HT1080 (cell line): ENCODE data around the gene ALG14. TPM values are rescaled to one million over a fixed set of nuclear protein-coding genes. Genes with fewer than 3 reads are reported as not detected.
A peak's percentile ranks its signal among the peaks of the same experiment; 100 is the strongest.
"Not testable (repeated sequence)": the region's sequence is repeated elsewhere in the genome, so short reads cannot be mapped to it uniquely, and the experiment has no call there.

Source experiments
- DNase-seq: peaks from one replicate; pipeline ENCODE4 v3.0.0-alpha.2; 2015; ENCODE audit warnings: low read depth
- total RNA-seq: library from RNA; depleted of rRNA; stranded (reverse); fragments of >200 nt; shearing (Covaris generic); gene quantifications from 2 replicates; pipeline ENCODE4 v1.2.3, GENCODE V29; 2014

ALG14 gene
- total RNA-seq, 1 experiment from 2014 or later: 7.1 TPM

DNA sequence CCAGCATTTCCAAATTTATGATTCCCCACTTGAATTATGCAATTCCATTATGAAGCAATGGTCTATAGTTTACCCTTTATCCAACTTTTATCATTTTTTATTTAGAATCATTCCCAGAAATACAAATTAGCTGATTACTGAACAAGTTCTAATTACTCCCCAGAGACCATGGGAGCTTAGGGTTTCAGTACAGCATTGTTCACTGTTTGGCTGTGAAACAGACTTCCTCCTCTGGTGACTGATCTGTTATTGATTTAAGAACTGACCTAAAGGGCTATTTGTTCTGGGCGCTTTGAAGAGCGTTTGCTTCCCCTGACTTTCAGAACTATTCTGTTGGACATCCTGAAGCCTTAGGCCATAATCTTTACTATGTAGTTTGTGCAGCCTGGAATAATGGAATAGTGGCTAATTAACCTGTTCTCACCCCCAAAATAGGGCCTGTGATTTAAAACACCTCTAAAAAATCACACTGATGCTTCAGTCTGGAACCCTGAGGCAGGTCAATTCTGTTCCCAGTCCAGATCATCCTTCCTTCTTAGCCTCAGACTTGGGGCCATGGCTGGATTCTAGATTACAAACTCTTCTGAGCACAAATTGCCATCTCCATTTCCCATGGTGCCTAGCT lies 58.7 kb downstream of the ALG14 start:
- no peak for DNase-seq

DNA sequence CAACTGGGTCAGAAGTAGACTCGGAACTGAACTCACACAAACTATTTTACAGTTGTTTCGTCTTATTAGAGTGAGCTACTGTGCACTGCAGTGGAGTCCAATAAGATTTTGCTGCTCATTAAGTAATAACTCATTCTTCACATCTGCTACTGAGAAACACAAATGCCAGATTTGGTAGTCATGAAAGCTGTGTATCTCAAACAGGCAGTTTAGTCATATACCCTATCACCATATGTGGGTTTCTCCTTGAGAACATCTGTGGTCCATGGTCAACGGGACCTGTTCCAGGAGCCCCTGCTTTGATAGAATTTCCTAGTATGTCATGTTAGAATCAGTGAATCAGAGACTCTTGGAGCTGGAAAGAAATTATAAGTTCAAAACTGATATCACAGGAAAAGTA lies 60.4 kb downstream of the ALG14 start:
- peak; percentile 50 for DNase-seq

DNA sequence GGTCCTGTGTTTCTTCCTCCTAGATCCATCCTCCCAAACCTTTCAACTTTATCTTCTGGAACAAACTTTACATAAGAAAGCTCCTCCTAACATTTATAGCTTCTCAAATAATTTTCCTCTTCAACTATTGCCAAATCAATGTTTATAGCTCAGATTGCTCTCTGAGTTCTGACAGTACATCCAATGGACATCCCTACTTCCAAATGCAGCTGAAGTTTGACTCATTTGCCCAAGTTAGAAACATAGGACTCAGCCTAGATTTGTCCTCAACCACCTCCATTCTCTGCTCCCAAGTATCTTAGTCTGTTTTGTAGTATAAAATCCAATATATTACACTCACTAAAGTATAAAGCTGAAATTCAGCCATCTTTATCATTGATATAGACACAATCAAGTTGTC lies 62.6 kb downstream of the ALG14 start:
- DNase-seq: no peak

DNA sequence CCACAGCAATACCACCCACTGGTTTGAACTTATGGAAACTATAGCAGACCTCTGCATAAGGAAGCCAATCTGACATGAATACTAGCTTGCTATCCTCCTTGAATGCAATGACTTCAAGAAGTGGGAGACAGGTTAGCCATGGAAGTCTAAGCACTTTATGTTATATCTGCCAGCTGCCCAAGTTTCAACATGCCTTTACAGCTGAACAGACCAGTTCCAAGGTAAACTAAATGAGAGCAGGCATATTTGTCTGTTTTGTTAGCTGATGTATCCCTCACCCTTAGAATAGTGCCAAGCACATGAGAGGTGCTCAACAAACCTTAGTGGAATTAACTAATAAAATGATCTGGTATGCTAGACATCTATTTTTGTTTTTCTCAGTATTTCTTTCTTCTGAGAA lies 65.1 kb downstream of the ALG14 start:
- DNase-seq: no peak

DNA sequence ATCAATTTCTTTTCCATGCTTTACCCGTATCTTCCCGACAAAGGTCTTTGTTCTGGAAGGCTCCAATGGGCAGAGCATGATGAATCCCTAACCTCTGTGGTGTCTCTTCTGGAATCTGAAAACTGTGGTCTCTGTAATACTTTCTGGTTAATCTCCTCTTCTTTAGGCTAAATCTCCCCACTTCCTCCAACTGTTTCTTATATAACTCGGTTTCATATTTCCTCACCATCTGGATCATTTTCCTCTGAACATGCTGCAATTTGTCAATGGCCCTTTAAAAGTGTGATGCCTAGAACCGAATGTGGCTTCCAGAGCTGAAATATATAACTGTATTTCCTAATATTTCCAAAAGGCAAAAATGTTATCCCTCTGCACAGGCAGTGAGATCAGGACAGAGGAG lies 66.1 kb downstream of the ALG14 start:
- peak; percentile 52 for DNase-seq

DNA sequence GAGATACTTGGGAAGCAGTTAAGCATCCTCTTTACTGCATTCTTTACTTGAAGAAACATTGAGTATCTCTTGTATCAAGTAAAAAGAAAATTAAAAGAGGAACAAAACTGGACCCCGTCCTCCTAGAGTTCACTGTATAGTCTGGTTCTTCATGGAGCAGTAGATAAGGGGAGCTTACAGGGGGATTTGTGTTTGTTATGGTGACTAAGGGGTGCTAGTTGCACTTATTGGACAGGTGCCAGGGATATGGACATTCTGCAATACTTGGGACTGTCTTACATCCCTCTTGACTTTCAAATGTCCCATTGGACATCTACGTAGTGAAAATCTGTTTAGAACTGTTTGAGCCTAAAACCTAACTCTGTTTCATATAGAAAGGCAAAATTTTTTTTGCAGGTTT lies 67.2 kb downstream of the ALG14 start:
- no peak for DNase-seq

DNA sequence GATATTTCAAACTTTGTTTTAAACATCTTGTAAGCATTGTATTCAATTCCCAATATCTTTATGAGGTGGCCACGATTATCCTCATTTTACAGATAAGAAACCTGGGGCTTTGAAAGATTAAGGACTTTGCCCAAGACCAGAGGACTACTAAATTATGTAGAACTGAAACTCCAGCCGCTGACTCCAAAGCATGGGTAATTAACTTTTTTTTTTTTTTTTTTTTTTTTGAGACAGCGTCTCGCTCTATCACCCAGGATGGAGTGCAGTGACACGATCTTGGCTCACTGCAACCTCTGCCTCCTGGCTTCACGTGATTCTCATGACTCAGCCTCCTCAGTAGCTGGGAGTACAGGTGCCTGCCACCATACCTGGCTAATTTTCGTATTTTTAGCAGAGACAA lies 68.7 kb downstream of the ALG14 start:
- no peak for DNase-seq

DNA sequence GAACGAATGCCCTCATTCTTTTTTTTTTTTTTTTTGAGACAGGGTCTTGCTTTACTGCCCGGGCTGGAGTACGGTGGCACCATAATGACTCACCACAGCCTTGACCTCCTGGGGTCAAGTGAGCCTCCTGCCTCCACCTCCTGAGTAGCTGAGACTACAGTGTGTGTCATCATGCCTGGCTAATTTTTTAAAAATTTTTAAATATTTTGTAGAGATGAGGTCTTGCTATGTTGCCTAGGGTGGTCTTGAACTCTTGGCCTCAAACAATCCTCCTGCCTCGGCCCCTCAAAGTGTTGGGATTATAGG lies 69.4 kb downstream of the ALG14 start:
- DNase-seq: peak; percentile 71

DNA sequence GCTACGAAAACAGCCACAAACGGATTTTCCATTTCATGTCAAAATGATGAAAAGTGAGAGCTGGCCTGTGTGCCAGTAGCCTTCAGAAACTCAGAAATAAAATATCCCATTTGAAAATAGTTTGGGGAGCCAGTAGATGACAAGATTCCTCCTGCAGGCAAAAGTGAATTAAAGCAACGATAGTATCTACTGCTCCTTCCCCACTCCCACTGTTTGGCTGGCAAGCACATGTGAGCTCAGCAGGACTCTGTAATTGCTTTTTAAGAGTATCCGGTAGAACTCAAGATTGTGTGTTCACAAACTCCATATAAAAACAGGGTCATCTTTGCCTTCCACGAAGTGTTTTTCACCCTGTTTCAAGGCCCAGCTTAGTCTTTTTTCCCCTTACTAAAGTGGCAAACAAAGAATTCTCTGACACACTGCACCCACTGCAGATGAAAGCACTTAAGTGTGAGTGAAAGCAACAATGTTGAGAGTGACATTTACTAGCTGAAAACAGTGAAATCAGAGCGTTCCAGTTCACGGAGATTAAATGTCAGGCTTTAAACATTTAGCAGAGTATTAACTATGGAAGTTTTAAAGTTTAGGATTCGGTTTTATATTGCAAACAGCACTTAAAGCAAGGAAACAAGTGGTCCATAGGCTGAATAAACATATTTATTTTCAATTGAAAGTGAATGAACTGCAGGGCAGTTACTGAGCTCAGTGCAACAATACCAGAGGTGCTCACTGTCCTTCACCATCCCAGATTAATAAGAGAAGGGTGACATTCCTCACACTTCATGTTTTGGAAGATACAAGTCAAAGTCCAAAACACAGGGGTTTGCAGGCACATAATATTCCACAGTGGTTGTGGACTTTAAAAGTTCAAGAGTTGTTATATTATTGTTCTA lies 70.0 kb downstream of the ALG14 start:
- DNase-seq: no peak

DNA sequence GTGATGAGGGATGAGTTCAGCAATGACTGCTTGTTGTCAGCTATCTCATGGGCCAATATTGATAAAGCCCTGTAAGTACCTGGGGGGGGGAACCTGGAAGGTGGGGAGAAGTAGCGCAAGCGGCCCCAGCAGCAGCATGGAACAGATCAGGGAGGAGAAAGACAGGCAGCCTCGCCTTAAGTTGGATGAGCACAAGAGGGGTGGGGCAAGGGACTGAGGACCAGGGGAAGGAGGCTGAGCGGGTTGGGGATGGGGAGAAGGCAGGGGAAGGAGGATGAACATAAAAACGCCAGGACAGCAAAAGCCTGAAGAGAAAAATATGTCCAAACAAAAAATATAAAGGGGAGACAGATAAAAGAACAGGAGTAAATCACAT lies 70.6 kb downstream of the ALG14 start:
- DNase-seq: no peak

DNA sequence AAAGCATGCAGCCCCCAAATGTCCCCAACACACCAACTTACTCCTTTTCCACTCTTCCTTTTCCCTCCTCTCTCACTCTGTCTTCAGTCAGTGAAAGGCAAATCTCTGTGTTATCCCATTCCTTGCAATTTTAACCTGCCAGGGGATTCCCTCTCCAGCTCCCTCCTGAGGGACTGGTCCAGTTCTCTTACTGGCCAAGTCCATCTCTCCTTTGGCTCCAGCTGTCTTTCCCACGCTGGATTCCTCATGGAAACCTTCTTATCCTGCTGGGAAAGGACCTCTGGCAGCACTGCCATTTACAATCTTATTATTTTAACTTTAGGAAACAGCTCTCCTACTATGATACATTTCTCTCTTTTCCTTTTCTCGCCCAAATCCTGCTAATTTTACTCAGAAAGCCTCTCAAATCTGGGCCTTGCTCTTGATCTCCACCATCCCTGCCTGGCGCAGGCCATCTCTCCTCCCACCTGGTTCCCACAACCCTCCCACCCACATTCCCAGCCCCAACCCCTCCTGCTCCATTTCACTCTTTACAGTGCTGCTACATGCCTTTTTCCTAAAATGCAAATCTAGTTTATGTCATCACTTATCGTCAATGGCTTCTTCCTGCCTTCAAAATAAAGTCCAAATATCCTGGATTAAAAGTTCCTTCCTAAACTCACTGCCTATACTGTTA lies 73.2 kb downstream of the ALG14 start:
- DNase-seq: no peak

DNA sequence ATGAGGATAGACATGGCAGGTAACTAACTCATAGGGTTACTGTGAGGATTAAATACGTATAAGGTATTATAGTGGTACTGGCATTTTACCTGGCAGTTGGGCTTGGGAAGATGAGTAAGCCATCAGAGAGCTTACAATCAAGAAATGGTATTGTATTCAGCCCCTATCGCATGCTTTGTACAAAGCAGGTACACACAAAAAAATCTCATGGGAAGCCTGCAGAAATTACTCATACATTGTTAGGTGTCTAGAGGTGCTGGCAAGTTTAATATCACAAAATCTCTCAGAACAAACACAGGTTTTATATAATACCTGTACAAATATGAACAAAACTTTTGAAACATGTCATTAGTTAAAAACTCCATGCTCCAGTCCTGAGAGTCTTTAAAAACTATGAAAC lies 74.0 kb downstream of the ALG14 start:
- no peak for DNase-seq

DNA sequence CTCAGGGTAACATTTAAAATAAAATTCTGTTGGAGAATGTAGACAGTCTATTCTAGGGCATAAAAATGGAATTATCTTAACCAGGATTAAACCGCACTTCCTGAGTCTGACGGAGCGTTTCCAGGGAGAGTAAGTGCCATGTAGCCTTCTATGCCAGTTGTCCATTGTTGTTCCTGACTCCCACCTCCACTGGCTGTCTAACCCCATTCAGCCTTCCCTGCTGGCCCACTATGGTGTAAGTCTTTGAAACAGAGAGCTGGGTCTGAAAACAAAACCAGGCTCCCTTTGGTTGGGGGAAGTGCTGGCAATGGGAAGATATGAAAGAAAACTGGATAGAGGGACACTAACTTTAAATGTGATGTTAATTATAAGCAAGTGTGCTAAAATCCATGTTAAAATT lies 74.6 kb downstream of the ALG14 start:
- DNase-seq: no peak

DNA sequence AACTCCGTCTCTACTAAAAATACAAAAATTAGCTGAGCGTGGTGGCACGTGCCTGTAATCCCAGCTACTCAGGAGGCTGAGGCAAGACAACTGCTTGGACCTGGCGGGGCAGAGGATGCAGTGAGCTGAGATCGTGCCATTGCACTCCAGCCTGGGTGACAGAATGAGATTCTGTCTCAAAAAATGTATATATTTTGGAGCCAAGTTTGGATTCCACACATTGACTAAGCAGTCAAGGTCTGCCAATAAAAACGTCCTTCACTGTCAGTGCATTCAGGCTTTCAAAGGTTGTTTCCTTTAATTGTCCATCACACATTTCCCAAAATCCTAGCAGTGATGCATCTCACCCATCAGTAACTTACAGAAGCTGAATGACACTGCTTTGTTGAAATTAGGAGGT lies 77.2 kb downstream of the ALG14 start:
- not testable (repeated sequence) for DNase-seq

DNA sequence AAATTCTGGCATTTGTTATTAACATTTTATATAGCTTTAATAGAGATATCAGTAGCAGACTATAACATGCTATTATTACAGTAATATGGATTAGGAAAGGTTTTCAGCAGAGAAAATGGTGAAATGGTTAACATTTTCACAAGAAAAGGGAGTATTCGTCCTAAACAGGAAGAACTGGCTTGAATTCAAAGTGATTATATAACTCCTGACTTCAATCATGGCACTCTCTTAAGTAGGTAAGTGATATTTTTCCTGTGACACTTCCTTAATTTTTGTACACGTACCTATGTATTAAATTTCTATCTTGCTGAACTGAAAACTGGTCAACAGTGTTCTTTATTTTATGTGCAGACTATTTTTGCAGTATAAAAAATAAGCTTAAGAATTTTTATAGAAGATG lies 77.9 kb downstream of the ALG14 start:
- no peak for DNase-seq

DNA sequence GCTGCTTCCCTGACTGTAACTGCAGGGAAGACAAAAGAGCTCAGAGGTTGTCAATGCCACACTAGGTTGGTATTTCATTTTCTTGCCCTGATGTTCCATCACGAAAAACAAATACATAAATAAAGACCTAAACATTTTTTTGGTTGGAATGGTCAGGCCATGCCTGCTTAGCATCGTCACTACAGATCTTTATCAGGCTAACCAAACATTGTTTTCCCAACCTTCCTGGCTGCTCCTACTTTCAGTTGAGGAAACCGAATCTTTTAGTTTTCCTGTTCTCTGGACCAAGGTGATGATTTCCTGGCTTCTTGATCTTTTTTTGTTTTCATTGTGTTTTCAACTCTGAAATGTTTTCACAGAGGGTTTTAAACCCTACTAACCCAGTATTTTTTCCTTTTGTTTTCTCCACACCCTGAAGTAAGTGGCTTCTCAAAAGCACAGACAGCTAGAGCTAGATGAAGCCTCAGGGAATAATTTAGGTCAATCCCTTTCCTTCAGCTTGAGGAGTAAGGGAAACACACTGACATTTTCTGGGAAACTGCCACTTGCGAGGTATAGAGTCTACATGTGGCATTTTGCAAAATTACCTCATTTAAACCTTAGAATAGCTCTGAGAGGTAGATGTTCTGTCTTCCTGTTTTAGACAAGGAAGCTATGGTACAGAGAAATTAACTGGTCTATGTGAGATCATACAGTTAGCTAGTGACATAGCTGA lies 78.7 kb downstream of the ALG14 start:
- no peak for DNase-seq

DNA sequence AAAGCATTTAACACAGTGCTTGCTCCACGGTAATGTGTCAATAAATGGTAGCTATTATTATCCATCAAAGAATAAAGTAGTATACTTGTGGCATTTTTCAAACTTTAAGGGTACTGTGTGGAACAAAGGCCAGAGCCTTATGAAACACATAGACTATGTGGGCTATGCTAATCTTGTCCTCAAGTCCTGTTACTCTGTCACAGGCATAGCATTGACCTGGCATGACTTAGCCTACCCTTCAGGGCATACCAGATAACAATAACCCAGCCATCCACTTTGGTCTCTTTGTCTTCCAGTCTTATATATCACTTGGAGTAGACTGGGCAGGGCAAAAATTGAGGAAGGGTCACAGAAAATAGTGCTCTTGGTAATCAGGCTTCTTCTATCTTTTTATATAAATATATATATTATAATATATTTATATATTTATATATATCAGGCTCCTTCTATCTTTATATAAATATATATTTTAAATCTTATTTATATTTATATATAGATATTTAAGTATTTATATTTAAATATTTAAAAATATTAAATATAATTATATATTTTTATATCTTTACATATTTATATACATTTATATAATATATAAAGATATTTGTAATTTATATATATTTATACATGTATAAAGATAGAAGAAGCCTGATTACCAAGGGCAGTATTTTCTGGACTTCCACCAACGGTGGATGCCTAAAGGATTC lies 79.7 kb downstream of the ALG14 start:
- DNase-seq: no peak

DNA sequence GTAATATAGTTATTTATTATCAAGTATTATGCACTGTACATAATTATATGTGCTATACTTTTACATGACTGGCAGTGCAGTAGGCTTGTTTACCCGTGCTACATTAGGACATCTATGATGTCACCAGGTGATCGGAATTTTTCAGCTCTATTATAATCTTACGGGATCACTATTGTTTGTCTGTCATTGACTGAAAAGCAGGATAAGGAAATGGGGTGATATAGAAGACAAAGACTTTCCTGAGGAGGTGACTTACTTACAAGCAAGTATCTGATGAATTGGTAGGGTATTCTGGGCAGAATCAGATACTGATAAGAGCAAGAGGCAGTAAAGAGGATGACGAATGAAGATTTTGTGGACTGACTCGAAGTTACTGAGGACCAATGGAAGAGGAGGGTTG lies 80.6 kb downstream of the ALG14 start:
- no peak for DNase-seq

DNA sequence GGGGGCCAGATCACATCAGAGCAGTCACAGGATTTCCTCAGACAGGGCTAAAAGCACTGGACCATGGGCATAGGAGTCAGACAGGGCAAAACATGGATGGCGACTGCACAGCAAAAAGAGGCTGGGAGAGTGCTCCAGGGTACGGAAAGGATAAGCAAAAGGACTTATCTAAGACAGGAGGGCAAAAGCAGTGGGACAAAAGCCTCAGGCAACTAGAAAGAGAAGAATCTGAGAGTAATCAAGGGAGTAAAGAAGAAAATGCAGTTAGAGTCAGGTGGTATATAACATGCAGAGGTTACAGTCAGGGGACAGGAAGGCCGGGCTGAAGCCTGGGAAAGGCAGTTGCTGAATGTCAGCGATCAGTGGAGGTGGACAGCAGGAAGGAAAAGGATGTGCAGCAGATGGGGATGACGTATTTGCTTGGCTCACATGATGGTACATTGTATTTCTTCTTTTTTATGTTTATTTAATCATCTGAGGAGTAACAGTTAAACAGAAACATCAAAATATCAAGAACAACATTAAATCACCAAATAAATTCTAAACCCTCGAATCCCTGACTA lies 82.8 kb downstream of the ALG14 start:
- no peak for DNase-seq

DNA sequence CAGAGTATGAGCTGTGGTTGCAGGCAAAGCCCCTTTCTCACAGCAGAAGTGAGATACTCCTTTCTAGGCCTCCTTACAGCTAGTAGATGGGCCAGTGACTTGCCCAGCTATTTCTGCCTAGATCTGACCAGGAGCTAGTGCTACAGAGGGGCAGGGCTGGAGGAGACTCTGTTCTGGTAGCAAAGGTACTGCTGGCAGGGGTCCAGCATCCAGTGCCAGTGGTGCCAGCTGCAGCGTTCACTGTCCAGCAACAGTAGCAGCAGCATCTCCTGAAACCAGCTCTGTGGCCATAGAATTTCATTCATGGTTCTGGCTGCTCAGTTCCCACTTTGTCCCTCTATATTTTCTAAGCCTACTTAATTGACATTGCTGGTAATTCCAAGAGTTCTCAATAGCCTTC lies 83.4 kb downstream of the ALG14 start:
- DNase-seq: no peak

DNA sequence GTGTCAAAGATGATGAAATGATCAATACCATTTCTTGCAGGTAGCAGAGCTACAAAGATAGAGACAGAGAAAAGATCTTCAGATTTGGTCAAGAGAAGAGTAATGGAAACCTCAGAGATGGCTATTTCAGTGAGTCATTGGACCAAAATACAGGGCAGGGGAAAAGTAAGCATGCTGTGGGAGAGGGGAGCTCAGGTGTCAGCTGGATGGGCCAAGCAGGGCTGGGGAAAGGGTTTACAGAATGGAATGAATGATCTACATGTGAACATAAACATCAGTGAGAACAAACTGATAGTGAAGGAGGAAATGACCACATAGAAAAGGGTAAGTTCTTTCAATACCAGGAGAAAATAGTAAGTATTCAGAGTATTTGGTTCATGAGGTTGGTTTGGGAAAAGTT lies 84.4 kb downstream of the ALG14 start:
- DNase-seq: peak; percentile 19
